M059J (cell line): Measurements from ENCODE around the gene SRPK2. TPM values are rescaled to one million over a fixed set of nuclear protein-coding genes. Genes with fewer than 3 reads are reported as not detected.

Source experiments
- DNase-seq: peaks from one replicate; pipeline ENCODE4 v3.0.0-alpha.2; 2012; ENCODE audit warnings: low read depth
- total RNA-seq: library from RNA; depleted of rRNA; stranded (reverse); fragments of >200 nt; shearing (Covaris generic); gene quantifications from 2 replicates; pipeline ENCODE4 v1.2.3, GENCODE V29; 2014

SRPK2 gene
- total RNA-seq, 1 experiment from 2014 or later: 51.5 TPM

DNA sequence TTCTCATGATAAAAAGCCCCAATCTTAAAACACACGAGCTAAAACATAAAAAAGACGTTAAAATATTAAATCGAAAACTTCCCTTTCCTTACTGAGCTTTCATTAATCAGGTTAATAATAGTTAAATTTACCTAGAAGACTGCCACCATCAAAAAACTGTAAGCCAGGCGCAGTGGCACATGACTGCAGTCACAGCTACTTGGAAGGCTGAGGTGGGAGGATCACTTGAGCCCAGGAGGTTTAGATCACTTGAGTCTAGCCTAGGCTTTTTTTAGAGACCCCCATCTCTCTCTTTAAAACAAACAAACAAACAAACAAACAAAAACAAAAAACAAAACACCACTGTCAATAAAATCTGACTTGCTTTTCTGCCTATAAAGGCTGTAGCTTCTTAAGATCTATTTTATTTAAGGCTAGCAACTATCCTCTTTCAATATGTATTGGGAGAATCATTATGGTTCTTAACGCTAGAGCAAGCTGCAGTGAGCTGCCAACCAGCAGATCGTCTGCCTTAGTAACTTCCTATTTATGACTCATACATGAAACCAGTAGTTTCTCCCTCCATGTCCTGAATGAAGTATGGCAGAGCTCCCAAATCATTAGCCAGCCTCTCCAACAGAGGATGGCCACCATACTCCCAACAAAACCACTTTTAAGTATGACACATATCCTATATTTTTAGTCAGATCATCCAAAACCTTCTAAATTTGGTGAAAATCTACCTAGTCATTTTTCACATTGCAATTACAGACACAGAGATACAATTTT lies 163.7 kb downstream of the SRPK2 start:
- peak; percentile 95 for DNase-seq

- no peak for DNase-seq
Observed at GRCh38 chr7:105222953-105223352, 165.8 kb downstream of the SRPK2 start.

GRCh38 chr7:105219771-105220160 lies 169.0 kb downstream of the SRPK2 start:
- peak; percentile 73 for DNase-seq

- no peak for DNase-seq
Observed at GRCh38 chr7:105218939-105219770, 169.6 kb downstream of the SRPK2 start.

DNA sequence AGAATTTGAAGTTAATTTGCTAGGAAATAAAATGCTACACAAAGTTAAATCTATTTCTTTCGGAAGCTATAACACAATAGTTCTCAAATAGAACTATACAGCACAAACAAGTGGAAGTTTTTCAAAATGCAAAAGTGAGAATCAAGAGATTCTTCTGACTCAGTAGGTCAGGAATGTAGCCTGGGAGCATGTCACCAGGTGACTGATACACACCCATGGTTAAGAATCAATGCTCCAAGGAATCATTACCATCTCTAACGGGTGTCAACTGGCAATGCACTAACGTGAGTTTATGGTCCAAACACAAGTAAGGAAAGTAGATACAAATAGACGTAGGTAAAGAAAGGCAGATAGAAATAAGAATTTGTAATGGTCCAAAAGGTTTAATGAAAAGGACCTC lies 170.5 kb downstream of the SRPK2 start:
- peak; percentile 60 for DNase-seq

DNA sequence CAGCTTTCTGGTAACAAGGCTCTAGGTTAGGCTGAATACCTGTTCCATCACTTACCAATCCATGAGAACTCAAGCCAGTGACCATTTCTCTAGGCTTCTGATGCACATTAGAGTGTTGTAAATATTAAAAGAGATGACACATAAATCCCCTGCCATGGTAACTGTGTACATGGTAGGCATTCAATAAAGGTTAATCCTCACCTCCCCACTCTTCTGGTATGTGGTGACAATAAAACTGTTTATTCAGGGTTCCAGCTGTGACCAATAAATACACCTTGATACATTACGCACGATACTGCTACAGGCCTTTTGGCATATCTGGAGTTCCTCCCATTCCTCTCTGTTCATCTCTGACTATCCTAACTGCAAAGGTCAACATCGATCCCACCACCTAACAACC lies 171.9 kb downstream of the SRPK2 start:
- peak; percentile 15 for DNase-seq

DNA sequence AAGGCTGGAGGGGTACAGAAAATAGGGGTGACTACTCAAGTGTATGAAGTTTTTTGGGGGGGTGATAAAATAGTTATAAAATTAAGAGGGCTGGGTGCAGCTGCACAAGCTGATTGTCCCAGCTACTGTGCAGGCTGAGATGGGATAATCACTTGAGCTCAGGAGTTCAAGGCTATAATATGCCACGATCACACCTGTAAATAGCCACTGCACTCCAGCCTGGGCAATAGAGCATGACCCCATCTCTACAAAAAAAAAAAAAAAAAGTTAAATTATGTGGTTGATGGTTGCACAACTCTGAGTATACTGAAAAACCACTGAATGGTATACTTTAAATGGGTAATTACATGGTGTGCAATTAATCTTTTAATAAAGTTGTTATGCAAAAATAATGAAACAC lies 172.9 kb downstream of the SRPK2 start:
- DNase-seq: no peak

- DNase-seq: no peak
Observed at GRCh38 chr7:105215182-105215581, 173.5 kb downstream of the SRPK2 start.

DNA sequence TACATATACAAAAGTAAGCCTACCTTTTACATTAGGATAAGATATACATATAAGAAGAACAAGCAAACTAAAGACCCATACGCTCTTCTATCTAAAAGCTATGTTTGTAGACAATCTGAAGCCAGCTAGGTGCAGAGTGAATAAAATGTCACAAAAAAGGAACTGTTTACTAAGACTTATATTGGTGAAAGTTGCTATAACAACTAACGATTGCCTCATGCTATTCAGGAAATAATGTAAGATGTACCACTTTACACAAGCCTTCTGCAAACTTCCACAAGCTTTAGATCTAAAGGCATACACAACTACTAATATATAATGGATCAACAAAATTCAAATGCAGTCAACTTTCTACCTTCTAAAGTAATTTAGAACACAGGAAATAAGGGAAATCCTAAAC lies 175.1 kb downstream of the SRPK2 start:
- DNase-seq: no peak

- DNase-seq: no peak
Observed at GRCh38 chr7:105212212-105212611, 176.5 kb downstream of the SRPK2 start.

GRCh38 chr7:105210721-105211205 lies 178.0 kb downstream of the SRPK2 start:
- no peak for DNase-seq

DNA sequence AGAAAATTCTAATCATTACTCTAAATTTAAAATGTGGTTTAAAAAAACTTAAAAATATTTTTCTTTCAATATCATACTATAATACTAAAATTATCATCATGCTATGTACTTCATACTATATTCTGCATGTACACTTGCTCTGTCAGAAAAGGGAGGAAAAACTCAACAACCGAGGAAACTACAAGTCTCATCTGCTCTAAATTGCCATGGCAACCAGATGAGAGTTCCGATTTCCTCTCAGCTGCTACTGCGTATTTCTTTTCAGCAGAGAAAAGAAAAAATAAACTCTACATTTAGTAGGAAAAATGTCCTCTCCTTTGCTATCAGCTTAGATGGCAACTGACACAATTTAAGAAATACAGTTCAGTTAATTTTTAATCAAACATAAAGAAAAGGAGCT lies 178.9 kb downstream of the SRPK2 start:
- DNase-seq: no peak

- no peak for DNase-seq
Observed at GRCh38 chr7:105209433-105209832, 179.3 kb downstream of the SRPK2 start.

- DNase-seq: no peak
Observed at GRCh38 chr7:105206985-105207384, 181.7 kb downstream of the SRPK2 start.

GRCh38 chr7:105205592-105206237 lies 183.0 kb downstream of the SRPK2 start:
- DNase-seq: no peak

DNA sequence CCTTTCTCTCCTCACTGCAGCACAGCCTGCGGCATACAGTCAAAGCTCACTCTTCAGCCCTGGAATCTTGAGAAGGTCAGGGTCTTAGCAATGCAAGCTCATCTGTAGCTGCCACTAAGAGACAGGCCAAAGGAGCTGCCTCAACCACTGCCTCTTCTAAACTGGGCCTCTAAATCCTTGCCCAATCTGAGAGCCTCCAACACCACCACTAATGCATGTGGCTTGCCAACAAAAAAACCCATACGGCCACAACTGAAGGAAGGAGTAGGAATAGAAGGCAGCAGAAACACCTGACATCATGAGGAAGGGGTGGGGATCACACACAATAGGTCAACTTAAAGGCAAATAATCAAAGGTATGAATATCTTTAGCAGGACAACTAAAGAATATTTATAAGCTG lies 183.8 kb downstream of the SRPK2 start:
- DNase-seq: no peak

DNA sequence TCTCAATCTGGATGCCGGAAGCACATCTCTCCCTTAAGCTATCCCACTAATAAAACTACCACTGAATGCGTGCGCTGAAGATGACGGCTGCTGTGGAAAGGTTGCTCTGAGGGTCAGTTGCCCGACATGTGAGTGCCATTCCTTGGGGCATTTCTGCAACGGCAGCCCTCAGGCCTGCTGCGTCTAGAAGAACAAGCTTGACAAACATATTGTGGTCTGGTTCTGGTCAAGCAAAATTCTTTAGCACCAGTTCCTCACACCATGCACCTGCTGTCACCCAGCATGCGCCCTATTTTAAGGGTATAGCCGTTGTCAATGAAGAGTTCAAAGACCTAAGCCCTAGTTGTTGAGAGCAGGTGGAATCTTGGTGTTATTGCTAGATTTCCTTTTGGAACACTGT lies 184.2 kb downstream of the SRPK2 start:
- no peak for DNase-seq

GRCh38 chr7:105202616-105203015 lies 186.1 kb downstream of the SRPK2 start:
- peak; percentile 13 for DNase-seq

DNA sequence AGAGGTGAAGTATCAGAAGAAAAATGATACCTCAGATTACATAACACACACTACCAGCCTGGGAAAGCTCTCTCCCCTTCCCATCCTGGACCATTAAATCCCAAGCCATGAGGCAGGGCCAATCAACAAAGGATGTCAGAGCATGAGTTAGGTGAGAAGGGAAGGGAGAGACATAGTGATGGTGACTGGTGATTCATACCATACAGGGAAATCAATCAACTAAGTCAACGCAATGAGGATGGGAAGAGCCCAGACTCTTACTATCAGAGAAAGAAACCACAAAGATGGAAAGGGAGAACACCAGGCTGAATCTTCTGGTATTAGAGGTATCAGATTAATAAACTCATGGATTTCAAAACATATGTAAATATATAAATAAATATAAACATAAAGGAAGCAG lies 189.3 kb downstream of the SRPK2 start:
- DNase-seq: peak; percentile 37

- peak; percentile 83 for DNase-seq
Observed at GRCh38 chr7:105198223-105198622, 190.5 kb downstream of the SRPK2 start.

- DNase-seq: no peak
Observed at GRCh38 chr7:105196473-105196872, 192.2 kb downstream of the SRPK2 start.

GRCh38 chr7:105195891-105196290 lies 192.8 kb downstream of the SRPK2 start:
- no peak for DNase-seq
